Measurements from ENCODE around the gene DZIP1L. TPM values are rescaled to one million over a fixed set of nuclear protein-coding genes. Genes with fewer than 3 reads are reported as not detected.

DZIP1L gene
- total RNA-seq, 1 experiment from 2014 or later: 2.4 TPM

GRCh38 chr3:138066383-138066782 is 49.0 kb downstream of the DZIP1L start:
- no peaks in the 10 kb centered on the region for H3K36me3 ChIP-seq (ENCODE audit: control insufficient read depth, insufficient read depth, low read length)
- Mint-ChIP-seq H3K9me3 (ENCODE audit: unreplicated experiment) (no peaks in the 10 kb centered on the region), H3K27ac (ENCODE audit: unreplicated experiment) (no peak overlapping the region), H3K36me3 (ENCODE audit: insufficient read depth, unreplicated experiment) (no peaks in the 10 kb centered on the region), H3K27me3 (ENCODE audit: insufficient read depth, unreplicated experiment) (no peaks in the 10 kb centered on the region), H3K4me1 (ENCODE audit: low read depth, unreplicated experiment) (no peaks in the 10 kb centered on the region), H3K4me3 (ENCODE audit: unreplicated experiment) (no peak overlapping the region)
- H3K4me3 ChIP-seq (ENCODE audit: low read depth, low read length): no peak overlapping the region
- POLR2A ChIA-PET: no interaction called here
- no peaks in the 10 kb centered on the region for H3K27me3 ChIP-seq (replicated peaks; ENCODE audit: control insufficient read depth, insufficient read depth, low read length)
- no TSS peak for BruUV-seq (replicated peaks)
- CTCF ChIA-PET: interaction anchor here (0.8 to 1.2 kb wide), 2 partner anchors 52 kb away, joined by 3 to 4 read pairs; no protein-coding TSS in a partner anchor
- H3K4me1 ChIP-seq: no peaks in the 10 kb centered on the region
- TF ChIP-seq, protein P1, sequence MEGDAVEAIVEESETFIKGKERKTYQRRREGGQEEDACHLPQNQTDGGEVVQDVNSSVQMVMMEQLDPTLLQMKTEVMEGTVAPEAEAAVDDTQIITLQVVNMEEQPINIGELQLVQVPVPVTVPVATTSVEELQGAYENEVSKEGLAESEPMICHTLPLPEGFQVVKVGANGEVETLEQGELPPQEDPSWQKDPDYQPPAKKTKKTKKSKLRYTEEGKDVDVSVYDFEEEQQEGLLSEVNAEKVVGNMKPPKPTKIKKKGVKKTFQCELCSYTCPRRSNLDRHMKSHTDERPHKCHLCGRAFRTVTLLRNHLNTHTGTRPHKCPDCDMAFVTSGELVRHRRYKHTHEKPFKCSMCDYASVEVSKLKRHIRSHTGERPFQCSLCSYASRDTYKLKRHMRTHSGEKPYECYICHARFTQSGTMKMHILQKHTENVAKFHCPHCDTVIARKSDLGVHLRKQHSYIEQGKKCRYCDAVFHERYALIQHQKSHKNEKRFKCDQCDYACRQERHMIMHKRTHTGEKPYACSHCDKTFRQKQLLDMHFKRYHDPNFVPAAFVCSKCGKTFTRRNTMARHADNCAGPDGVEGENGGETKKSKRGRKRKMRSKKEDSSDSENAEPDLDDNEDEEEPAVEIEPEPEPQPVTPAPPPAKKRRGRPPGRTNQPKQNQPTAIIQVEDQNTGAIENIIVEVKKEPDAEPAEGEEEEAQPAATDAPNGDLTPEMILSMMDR (IDR thresholded peaks at IDR 0.05; ENCODE audit: insufficient read depth in 1 of 2, low read depth in 1 of 2, low read length in 1 of 2, severe bottlenecking in 1 of 2, unreplicated experiment in 1 of 2): no peak
- H3K9me3 ChIP-seq: no peaks in the 10 kb centered on the region
- DNase-seq: no peak
- intact Hi-C loops (cut with micrococcal nuclease; ENCODE audit: unreplicated experiment): loop anchor here (10.0 kb wide), 1 partner anchor 268 kb away; no protein-coding TSS in a partner anchor

GRCh38 chr3:138065949-138066348 is 49.5 kb downstream of the DZIP1L start:
- Mint-ChIP-seq H3K27ac (ENCODE audit: unreplicated experiment) (no peak overlapping the region), H3K36me3 (ENCODE audit: insufficient read depth, unreplicated experiment) (no peaks in the 10 kb centered on the region), H3K9me3 (ENCODE audit: unreplicated experiment) (no peaks in the 10 kb centered on the region), H3K4me3 (ENCODE audit: unreplicated experiment) (no peak overlapping the region), H3K4me1 (ENCODE audit: low read depth, unreplicated experiment) (no peaks in the 10 kb centered on the region), H3K27me3 (ENCODE audit: insufficient read depth, unreplicated experiment) (no peaks in the 10 kb centered on the region)
- no peaks in the 10 kb centered on the region for H3K27me3 ChIP-seq (replicated peaks; ENCODE audit: control insufficient read depth, insufficient read depth, low read length)
- no peak overlapping the region for H3K4me3 ChIP-seq (ENCODE audit: low read depth, low read length)
- no peak for DNase-seq
- no peaks in the 10 kb centered on the region for H3K9me3 ChIP-seq
- TF ChIP-seq, protein P1 (IDR thresholded peaks at IDR 0.05; ENCODE audit: insufficient read depth in 1 of 2, low read depth in 1 of 2, low read length in 1 of 2, severe bottlenecking in 1 of 2, unreplicated experiment in 1 of 2): no peak
- intact Hi-C loops (cut with micrococcal nuclease; ENCODE audit: unreplicated experiment): loop anchor here (10.0 kb wide), 1 partner anchor 269 kb away; no protein-coding TSS in a partner anchor
- H3K4me1 ChIP-seq: no peaks in the 10 kb centered on the region
- H3K36me3 ChIP-seq (ENCODE audit: control insufficient read depth, insufficient read depth, low read length): no peaks in the 10 kb centered on the region
- POLR2A ChIA-PET: no interaction called here
- CTCF ChIA-PET: interaction anchor here (1.2 kb wide), 1 partner anchor 53 kb away, joined by 4 read pairs; no protein-coding TSS in a partner anchor
- no TSS peak for BruUV-seq (replicated peaks)

- no peaks in the 10 kb centered on the region for H3K36me3 ChIP-seq (ENCODE audit: control insufficient read depth, insufficient read depth, low read length)
- CTCF ChIA-PET: no interaction called here
- DNase-seq: no peak
- H3K9me3 ChIP-seq: no peaks in the 10 kb centered on the region
- no peaks in the 10 kb centered on the region for H3K9me3 Mint-ChIP-seq (ENCODE audit: unreplicated experiment)
- TF ChIP-seq, protein P1 (IDR thresholded peaks at IDR 0.05; ENCODE audit: insufficient read depth in 1 of 2, low read depth in 1 of 2, low read length in 1 of 2, severe bottlenecking in 1 of 2, unreplicated experiment in 1 of 2): no peak
- no peaks in the 10 kb centered on the region for H3K36me3 Mint-ChIP-seq (ENCODE audit: insufficient read depth, unreplicated experiment)
- no peaks in the 10 kb centered on the region for H3K4me1 Mint-ChIP-seq (ENCODE audit: low read depth, unreplicated experiment)
- POLR2A ChIA-PET: no interaction called here
- no peaks in the 10 kb centered on the region for H3K27me3 ChIP-seq (replicated peaks; ENCODE audit: control insufficient read depth, insufficient read depth, low read length)
- no TSS peak for BruUV-seq (replicated peaks)
- H3K4me1 ChIP-seq: no peaks in the 10 kb centered on the region
- no peaks in the 10 kb centered on the region for H3K27me3 Mint-ChIP-seq (ENCODE audit: insufficient read depth, unreplicated experiment)
- H3K4me3 Mint-ChIP-seq (ENCODE audit: unreplicated experiment): no peak overlapping the region
- intact Hi-C loops (cut with micrococcal nuclease; ENCODE audit: unreplicated experiment): loop anchor here (10.0 kb wide), 1 partner anchor 271 kb away; no protein-coding TSS in a partner anchor
- no peak overlapping the region for H3K27ac Mint-ChIP-seq (ENCODE audit: unreplicated experiment)
- no peak overlapping the region for H3K4me3 ChIP-seq (ENCODE audit: low read depth, low read length)
Measured at GRCh38 chr3:138063416-138063815, 52.0 kb downstream of the DZIP1L start.

All from Caco-2 (cell line).